Glutamatergic neuron (in vitro differentiated cells): ENCODE measurements around the gene CTSD. TPM values are rescaled to one million over a fixed set of nuclear protein-coding genes. Genes with fewer than 3 reads are reported as not detected.

ENCODE experiments used
- DNase-seq: peaks from one replicate; pipeline ENCODE4 v3.0.0; 2022
- H3K27ac Mint-ChIP-seq: one replicate; pipeline ENCODE4 v1.8.0; 2020; ENCODE audit warnings: mild to moderate bottlenecking, mixed read lengths, inconsistent platforms; ENCODE audit not compliant: unreplicated experiment
- H3K27me3 Mint-ChIP-seq: one replicate; pipeline ENCODE4 v1.8.0; 2020; ENCODE audit warnings: mild to moderate bottlenecking, moderate library complexity, mixed read lengths, inconsistent platforms; ENCODE audit not compliant: unreplicated experiment
- H3K36me3 Mint-ChIP-seq: one replicate; pipeline ENCODE4 v1.8.0; 2020; ENCODE audit warnings: mild to moderate bottlenecking, mixed read lengths, inconsistent platforms; ENCODE audit not compliant: unreplicated experiment
- H3K4me1 Mint-ChIP-seq: one replicate; pipeline ENCODE4 v1.8.0; 2020; ENCODE audit warnings: mild to moderate bottlenecking, low read depth, mixed read lengths, inconsistent platforms; ENCODE audit not compliant: unreplicated experiment
- H3K4me3 Mint-ChIP-seq: one replicate; pipeline ENCODE4 v1.8.0; 2020; ENCODE audit warnings: mild to moderate bottlenecking, mixed read lengths, inconsistent platforms; ENCODE audit not compliant: unreplicated experiment
- H3K9me3 Mint-ChIP-seq: one replicate; pipeline ENCODE4 v1.8.0; 2020; ENCODE audit warnings: mild to moderate bottlenecking, moderate library complexity, mixed read lengths, inconsistent platforms; ENCODE audit not compliant: unreplicated experiment
- CTCF ChIP-seq: fragments of 200-600 bp; sonication (generic); IDR thresholded peaks from one replicate; pipeline ENCODE4 v1.5.0; 2021; ENCODE audit not compliant: partially characterized antibody, unreplicated experiment
- total RNA-seq: library from RNA; stranded (reverse); fragmentation: NEBNext Ultra II Directional; extraction: Animal tissue kit (Norgen Biotek cat#: 25700); gene quantifications from one replicate; pipeline ENCODE4 v1.2.1, GENCODE V29; 2021; ENCODE audit not compliant: unreplicated experiment

CTSD gene
- total RNA-seq, 1 donor from 2014 or later: 159 TPM

GRCh38 chr11:1732418-1733008 is 31.2 kb downstream of the CTSD start:
- no peak for TF ChIP-seq CTCF
- peak overlapping the region; percentile 45 for H3K27ac Mint-ChIP-seq
- peaks cover 27% of the 10 kb centered on the region for H3K27me3 Mint-ChIP-seq

GRCh38 chr11:1731451-1732059 is 32.2 kb downstream of the CTSD start:
- DNase-seq: no peak
- Mint-ChIP-seq H3K4me3 (no peak overlapping the region), H3K4me1 (peaks cover 18% of the 10 kb centered on the region), H3K27me3 (peaks cover 26% of the 10 kb centered on the region), H3K36me3 (peaks cover 12% of the 10 kb centered on the region), H3K9me3 (peaks cover 11% of the 10 kb centered on the region), H3K27ac (peak overlapping the region; percentile 10)
- TF ChIP-seq CTCF: no peak

More at GRCh38 chr11:1732418-1733008, 31.2 kb downstream of the CTSD start:
- Mint-ChIP-seq H3K4me1 (peaks cover 18% of the 10 kb centered on the region), H3K36me3 (peaks cover 17% of the 10 kb centered on the region), H3K9me3 (peaks cover 11% of the 10 kb centered on the region), H3K4me3 (peak overlapping the region; percentile 45)
- DNase-seq: no peak

GRCh38 chr11:1730059-1730629 is 33.6 kb downstream of the CTSD start:
- no peak for DNase-seq
- H3K27ac Mint-ChIP-seq: no peak overlapping the region
- H3K36me3 Mint-ChIP-seq: no peaks in the 10 kb centered on the region
- peaks cover 24% of the 10 kb centered on the region for H3K27me3 Mint-ChIP-seq
- peaks cover 6% of the 10 kb centered on the region for H3K9me3 Mint-ChIP-seq
- H3K4me3 Mint-ChIP-seq: no peak overlapping the region
- no peak for TF ChIP-seq CTCF
- H3K4me1 Mint-ChIP-seq: peaks cover 14% of the 10 kb centered on the region

- TF ChIP-seq CTCF: no peak
- no peak for DNase-seq
- H3K27ac Mint-ChIP-seq: no peak overlapping the region
- H3K4me3 Mint-ChIP-seq: no peak overlapping the region
- peaks cover 6% of the 10 kb centered on the region for H3K9me3 Mint-ChIP-seq
- no peaks in the 10 kb centered on the region for H3K36me3 Mint-ChIP-seq
- H3K4me1 Mint-ChIP-seq: peaks cover 14% of the 10 kb centered on the region
- H3K27me3 Mint-ChIP-seq: peaks cover 24% of the 10 kb centered on the region
These were observed 34.1 kb downstream of the CTSD start for GRCh38 chr11:1729692-1730011.
